BJ (cell line): ENCODE data around the gene PLIN3. TPM values are rescaled to one million over a fixed set of nuclear protein-coding genes. Genes with fewer than 3 reads are reported as not detected.

Source experiments
- CTCF ChIA-PET: fragments of 350-600 bp; formaldehyde crosslinking; extraction: SDS; loops from one replicate; lab custom pipeline; 2021; ENCODE audit warnings: antibody characterized with exemption, inconsistent platforms; lab: Yijun Ruan, JAX
- POLR2A ChIA-PET: fragments of 300-600 bp; sonication (Branson Sonifier 250); formaldehyde crosslinking; extraction: SDS; loops from one replicate; lab custom pipeline; 2021; ENCODE audit warnings: antibody characterized with exemption; lab: Charles Lee
- DNase-seq: peaks from one replicate; pipeline ENCODE4 v3.0.0-alpha.2; 2011; ENCODE audit warnings: low read depth
- H3K27me3 ChIP-seq: 2 replicates; pipeline ENCODE4 v1.6.0; 2011; ENCODE audit warnings: low read length; ENCODE audit not compliant: control insufficient read depth, insufficient read depth
- H3K36me3 ChIP-seq: 2 replicates; pipeline ENCODE4 v1.5.1; 2011; ENCODE audit warnings: low read length; ENCODE audit not compliant: control insufficient read depth, insufficient read depth
- H3K4me3 ChIP-seq: 2 replicates; pipeline ENCODE4 v1.5.1; 2011; ENCODE audit warnings: low read depth, mild to moderate bottlenecking, control low read depth, low read length
- polyA plus RNA-seq: library from polyadenylated mRNA; depleted of rRNA; stranded (reverse); fragments of >200 nt; gene quantifications from 2 replicates; pipeline ENCODE4 v1.2.3, GENCODE V29; 2011
- TF ChIP-seq, protein P1 (sequence below): IDR thresholded peaks from 2 replicates; pipeline ENCODE4 v1.5.1; 2011; ENCODE audit warnings: low read depth, mild to moderate bottlenecking, control low read depth, inconsistent platforms, low read length, moderate library complexity; ENCODE audit not compliant: insufficient read depth

The PLIN3 gene
- polyA plus RNA-seq, 1 experiment: 211 TPM

DNA sequence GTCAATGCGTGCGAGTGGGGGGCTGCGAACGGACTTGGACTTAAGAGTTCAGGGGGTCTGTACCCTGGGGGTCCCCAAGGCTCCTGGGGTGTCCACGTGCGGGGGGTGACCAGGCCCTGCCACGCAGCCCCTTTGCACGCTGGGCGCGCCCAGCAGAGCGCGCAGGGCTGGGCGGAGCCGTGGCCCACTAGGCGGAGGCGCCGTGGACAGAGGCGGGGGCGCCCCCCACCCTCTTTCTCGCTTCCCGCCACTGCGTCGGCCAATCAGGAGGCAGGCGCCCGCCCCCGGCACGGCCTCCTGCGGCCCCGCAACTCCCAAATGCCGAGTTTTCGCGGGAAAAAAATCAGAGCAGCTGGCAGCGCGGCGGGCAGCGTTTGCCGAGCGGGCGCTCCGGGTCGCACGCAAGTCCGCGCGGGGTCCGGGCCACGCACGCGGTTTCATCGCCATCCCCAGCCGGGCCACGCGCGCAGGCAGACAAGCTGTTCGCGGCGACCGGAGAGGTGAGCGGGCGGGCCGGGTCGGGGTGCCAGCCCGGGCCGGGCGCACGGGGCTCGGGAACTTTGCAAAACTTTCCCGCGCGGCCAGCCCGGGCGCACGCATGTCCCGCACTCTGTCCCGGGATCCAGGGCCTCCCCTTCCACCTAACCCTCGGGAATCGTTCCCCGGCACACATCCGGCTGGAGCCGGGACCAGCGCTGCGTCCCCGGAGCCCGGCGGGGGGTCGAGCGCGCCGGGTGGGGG lies 41.9 kb upstream of the PLIN3 start, which contains the start of gene UHRF1:
TSS of gene UHRF1 (plus strand) at position 346 of the 741 bp plus-strand sequence. CDS start 1,385 bp downstream, outside the sequence.
- POLR2A ChIA-PET: no interaction called here
- CTCF ChIA-PET: interaction anchor here (0.9 to 7.4 kb wide), 2 partner anchors 67 to 101 kb away, joined by 3 to 133 read pairs; no protein-coding TSS in a partner anchor
- DNase-seq: no peak
- Histone ChIP-seq H3K36me3 (no peaks in the 10 kb centered on the region), H3K27me3 (no peaks in the 10 kb centered on the region), H3K4me3 (peak within 1 kb of the TSS; percentile 55)
- TF ChIP-seq, protein P1, sequence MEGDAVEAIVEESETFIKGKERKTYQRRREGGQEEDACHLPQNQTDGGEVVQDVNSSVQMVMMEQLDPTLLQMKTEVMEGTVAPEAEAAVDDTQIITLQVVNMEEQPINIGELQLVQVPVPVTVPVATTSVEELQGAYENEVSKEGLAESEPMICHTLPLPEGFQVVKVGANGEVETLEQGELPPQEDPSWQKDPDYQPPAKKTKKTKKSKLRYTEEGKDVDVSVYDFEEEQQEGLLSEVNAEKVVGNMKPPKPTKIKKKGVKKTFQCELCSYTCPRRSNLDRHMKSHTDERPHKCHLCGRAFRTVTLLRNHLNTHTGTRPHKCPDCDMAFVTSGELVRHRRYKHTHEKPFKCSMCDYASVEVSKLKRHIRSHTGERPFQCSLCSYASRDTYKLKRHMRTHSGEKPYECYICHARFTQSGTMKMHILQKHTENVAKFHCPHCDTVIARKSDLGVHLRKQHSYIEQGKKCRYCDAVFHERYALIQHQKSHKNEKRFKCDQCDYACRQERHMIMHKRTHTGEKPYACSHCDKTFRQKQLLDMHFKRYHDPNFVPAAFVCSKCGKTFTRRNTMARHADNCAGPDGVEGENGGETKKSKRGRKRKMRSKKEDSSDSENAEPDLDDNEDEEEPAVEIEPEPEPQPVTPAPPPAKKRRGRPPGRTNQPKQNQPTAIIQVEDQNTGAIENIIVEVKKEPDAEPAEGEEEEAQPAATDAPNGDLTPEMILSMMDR: no peak

DNA sequence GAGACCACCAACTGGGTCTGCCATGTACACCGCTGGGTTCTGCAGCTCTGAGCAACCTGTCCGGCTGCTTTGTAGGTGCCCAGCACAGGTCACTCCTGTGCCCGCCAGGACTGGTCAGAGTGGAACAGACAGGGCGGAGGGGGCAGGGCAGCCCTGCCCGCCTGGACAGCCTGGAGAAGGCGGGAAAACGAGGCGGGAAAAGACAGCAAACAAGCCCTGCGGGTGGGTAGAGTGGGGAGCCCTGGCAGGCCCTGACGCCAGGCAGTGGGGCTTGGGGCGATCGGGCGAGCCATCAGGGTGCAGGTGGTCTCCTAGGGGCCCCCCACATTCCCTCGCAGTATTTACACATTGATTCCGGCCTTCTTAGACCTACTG lies 41.3 kb upstream of the PLIN3 start:
- CTCF ChIA-PET: interaction anchor here (0.9 to 7.4 kb wide), 4 partner anchors 58 to 124 kb away, joined by 3 to 133 read pairs (median 5); no protein-coding TSS in a partner anchor
- no peaks in the 10 kb centered on the region for H3K36me3 ChIP-seq
- DNase-seq: no peak
- H3K27me3 ChIP-seq: no peaks in the 10 kb centered on the region
- H3K4me3 ChIP-seq: no peak overlapping the region
- TF ChIP-seq, protein P1: no peak
- POLR2A ChIA-PET: no interaction called here

DNA sequence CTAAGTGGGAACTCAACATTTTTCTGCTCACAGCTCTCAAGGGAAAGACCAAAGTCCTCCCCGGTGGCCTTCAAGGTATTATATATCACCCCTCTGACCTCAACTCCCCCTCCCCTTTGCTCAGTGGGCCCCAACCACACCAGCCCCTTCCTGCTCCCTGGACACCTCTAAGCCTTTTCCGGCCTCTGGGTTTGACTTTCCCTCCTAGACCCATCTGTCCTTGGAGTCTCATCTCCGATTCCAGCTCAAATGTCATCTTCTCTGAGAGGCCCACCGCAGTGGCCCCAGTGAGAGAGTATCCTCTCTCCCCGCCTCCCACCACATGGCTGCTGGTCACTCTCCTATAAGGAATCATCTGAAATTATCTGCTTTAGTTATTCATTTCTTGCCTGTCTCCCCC lies 40.9 kb upstream of the PLIN3 start:
- Histone ChIP-seq H3K36me3 (no peaks in the 10 kb centered on the region), H3K4me3 (no peak overlapping the region), H3K27me3 (no peaks in the 10 kb centered on the region)
- TF ChIP-seq, protein P1: no peak
- no peak for DNase-seq
- CTCF ChIA-PET: interaction anchor here (1.2 to 1.7 kb wide), 2 partner anchors 57 to 124 kb away, joined by 3 to 7 read pairs; no protein-coding TSS in a partner anchor
- POLR2A ChIA-PET: no interaction called here

DNA sequence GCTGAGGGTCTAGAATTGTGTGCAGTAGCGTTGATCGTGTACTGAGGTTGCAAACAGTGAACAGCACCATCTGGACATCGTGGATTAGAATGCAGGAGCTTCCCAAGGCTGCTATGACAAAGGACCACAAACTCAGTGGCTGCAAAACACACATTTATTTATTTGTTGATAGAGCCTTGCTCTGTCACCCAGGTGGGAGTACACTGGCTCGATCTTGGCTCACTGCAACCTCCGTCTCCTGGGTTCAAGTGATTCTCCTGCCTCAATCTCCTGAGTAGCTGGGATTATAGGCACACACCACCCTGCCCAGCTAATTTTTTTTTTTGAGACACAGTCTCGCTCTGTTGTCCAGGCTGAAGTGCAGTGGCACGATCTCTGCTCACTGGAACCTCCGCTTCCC lies 39.5 kb upstream of the PLIN3 start:
- Histone ChIP-seq H3K27me3 (no peaks in the 10 kb centered on the region), H3K4me3 (no peak overlapping the region), H3K36me3 (no peaks in the 10 kb centered on the region)
- ChIA-PET CTCF (interaction anchor here (0.7 to 1.7 kb wide), 5 partner anchors 17 to 123 kb away, joined by 3 to 7 read pairs (median 4); no protein-coding TSS in a partner anchor), POLR2A (no interaction called here)
- no peak for DNase-seq
- TF ChIP-seq, protein P1: no peak

DNA sequence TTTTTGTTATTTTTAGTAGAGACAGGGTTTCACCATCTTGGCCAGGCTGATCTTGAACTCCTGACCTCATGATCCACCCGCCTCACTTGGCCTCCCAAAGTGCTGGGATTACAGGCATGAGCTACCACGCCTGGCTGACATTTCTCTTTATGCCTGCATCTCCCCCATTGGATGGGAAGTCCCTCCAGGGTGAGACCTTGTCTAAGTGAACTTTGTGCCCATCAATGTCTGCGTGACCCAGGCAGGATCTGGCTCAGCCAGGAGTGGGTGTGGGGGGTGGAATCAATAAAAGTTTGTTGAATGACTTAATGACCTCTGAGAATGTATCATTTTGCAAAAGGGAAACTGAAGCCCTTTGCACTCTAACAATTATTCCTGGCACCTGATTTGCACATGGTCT lies 37.0 kb upstream of the PLIN3 start:
- no peak for DNase-seq
- POLR2A ChIA-PET: no interaction called here

More for the DNA sequence above, 37.0 kb upstream of the PLIN3 start:
- Histone ChIP-seq H3K4me3 (no peak overlapping the region), H3K27me3 (no peaks in the 10 kb centered on the region), H3K36me3 (no peaks in the 10 kb centered on the region)
- CTCF ChIA-PET: interaction anchor here (1.8 kb wide), 1 partner anchor 32 kb away, joined by 5 read pairs; no protein-coding TSS in a partner anchor
- TF ChIP-seq, protein P1: no peak
